ENCODE measurements around the gene ANO5. TPM values are rescaled to one million over a fixed set of nuclear protein-coding genes. Genes with fewer than 3 reads are reported as not detected.

The ANO5 gene
- total and polyA plus RNA-seq, 2 donors (not counting 3 experiments of a cell fraction or from before 2014, with no cell fraction given): 0.32 to 0.46 TPM

DNA sequence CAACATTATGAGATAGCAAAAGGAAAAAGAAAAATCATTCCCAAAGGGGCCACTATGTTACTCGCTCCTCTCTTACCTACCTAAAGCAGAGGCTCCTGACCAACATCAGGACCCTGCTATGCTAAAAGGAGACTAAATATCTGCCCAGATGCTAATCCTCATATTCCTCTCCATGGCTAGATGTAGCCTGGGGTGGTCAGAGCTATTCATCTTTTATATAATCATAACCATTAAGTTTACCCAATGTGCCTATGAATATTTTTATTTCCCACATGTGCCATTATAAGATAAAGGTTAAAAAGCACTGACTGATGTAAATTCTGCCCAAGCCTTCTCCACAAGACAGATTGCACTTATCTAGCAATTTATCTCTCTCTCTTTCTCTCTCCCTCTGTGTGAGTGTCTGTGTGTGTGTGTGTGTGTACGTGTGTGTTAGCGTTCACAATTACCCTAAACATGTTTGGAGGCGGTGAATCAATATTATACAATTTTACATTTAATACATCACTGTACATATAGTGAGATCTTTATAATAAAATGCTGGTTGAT is 41.2 kb upstream of the ANO5 start:
- no peak for FAIRE-seq
- CTCF ChIA-PET: no interaction called here
- BruUV-seq (replicated peaks): no TSS peak
- H3K4me3 ChIP-seq (replicated peaks in 1 of 3; ENCODE audit: insufficient read depth in 1 of 3, low read depth in 1 of 3, low read length in 3 of 3): no peak overlapping the region
- H3K9ac ChIP-seq (replicated peaks; ENCODE audit: extremely low read depth, insufficient read depth, low read length): no peak overlapping the region
- H3K9me1 ChIP-seq (replicated peaks; ENCODE audit: control insufficient read depth, extremely low read depth, insufficient read depth, low read length): no peaks in the 10 kb centered on the region
- dilution Hi-C loops (cut with MboI; ENCODE audit: extremely low pct_ligation_motif_present, low sequenced_read_pairs): no loop called here
- no peak for DNase-seq (ENCODE audit: low read depth, low spot score)
- TF ChIP-seq POLR2AphosphoS5 (IDR thresholded peaks at IDR 0.05; ENCODE audit: insufficient read depth, low read depth, low read length) (no peak), POLR2A (IDR thresholded peaks at IDR 0.05; ENCODE audit: low read depth, low read length) (no peak), MYC (IDR thresholded peaks at IDR 0.05; ENCODE audit: low read depth, low read length) (no peak), FOS (IDR thresholded peaks at IDR 0.05; ENCODE audit: borderline replicate concordance, insufficient read depth, low read length) (no peak), GATA2 (IDR thresholded peaks at IDR 0.05; ENCODE audit: insufficient read depth, insufficient read length, low read depth, low read length) (no peak), EZH2 (IDR thresholded peaks at IDR 0.05; ENCODE audit: borderline replicate concordance, low read depth, low read length, severe bottlenecking) (no peak), JUN (IDR thresholded peaks at IDR 0.05; ENCODE audit: borderline replicate concordance, insufficient read depth, insufficient read length, low read depth) (no peak)
- TF ChIP-seq, protein P1, sequence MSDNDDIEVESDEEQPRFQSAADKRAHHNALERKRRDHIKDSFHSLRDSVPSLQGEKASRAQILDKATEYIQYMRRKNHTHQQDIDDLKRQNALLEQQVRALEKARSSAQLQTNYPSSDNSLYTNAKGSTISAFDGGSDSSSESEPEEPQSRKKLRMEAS (IDR thresholded peaks at IDR 0.05; ENCODE audit: insufficient read depth, insufficient read length): no peak
- TF ChIP-seq, protein P2, sequence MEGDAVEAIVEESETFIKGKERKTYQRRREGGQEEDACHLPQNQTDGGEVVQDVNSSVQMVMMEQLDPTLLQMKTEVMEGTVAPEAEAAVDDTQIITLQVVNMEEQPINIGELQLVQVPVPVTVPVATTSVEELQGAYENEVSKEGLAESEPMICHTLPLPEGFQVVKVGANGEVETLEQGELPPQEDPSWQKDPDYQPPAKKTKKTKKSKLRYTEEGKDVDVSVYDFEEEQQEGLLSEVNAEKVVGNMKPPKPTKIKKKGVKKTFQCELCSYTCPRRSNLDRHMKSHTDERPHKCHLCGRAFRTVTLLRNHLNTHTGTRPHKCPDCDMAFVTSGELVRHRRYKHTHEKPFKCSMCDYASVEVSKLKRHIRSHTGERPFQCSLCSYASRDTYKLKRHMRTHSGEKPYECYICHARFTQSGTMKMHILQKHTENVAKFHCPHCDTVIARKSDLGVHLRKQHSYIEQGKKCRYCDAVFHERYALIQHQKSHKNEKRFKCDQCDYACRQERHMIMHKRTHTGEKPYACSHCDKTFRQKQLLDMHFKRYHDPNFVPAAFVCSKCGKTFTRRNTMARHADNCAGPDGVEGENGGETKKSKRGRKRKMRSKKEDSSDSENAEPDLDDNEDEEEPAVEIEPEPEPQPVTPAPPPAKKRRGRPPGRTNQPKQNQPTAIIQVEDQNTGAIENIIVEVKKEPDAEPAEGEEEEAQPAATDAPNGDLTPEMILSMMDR (IDR thresholded peaks at IDR 0.05; ENCODE audit: extremely low read depth in 1 of 2, insufficient read depth in 1 of 2, low read depth in 1 of 2, low read length in 2 of 2): no peak
- H4K20me1 ChIP-seq (replicated peaks; ENCODE audit: control insufficient read depth, extremely low read depth, insufficient read depth, low read length): no peaks in the 10 kb centered on the region
- H3K27ac ChIP-seq (ENCODE audit: insufficient read depth, low read depth, low read length): no peak overlapping the region
- intact Hi-C loops (cut with micrococcal nuclease): no loop called here
- H3K9me3 ChIP-seq (replicated peaks; ENCODE audit: control insufficient read depth, insufficient read depth, low read length): no peaks in the 10 kb centered on the region
- H3K4me1 ChIP-seq (ENCODE audit: control insufficient read depth, extremely low read depth, insufficient read depth, low read length): no peaks in the 10 kb centered on the region
- POLR2A ChIA-PET: no interaction called here
- H3K36me3 ChIP-seq (ENCODE audit: control insufficient read depth in 2 of 2, extremely low read depth in 1 of 2, insufficient read depth in 2 of 2, low read length in 2 of 2): no peaks in the 10 kb centered on the region
- no peak overlapping the region for H3K4me2 ChIP-seq (ENCODE audit: insufficient read depth, low read length)
- H2AFZ ChIP-seq (ENCODE audit: low read depth, low read length): no peak overlapping the region
- H3K79me2 ChIP-seq (ENCODE audit: control insufficient read depth, insufficient read depth, low read length): no peaks in the 10 kb centered on the region
- H3K27me3 ChIP-seq (ENCODE audit: control insufficient read depth in 2 of 2, insufficient read depth in 2 of 2, low read length in 2 of 2): no peaks in the 10 kb centered on the region
